DMS114 treated with DMSO at 0.1 percent for 48 hours (cell line): Measurements from ENCODE around the gene SLC16A3.

Source experiments
- DNase-seq: peaks from one replicate; lab custom pipeline; 2025; ENCODE audit not compliant: unreplicated experiment; lab: John Stamatoyannopoulos, UW

The SLC16A3 gene

DNA sequence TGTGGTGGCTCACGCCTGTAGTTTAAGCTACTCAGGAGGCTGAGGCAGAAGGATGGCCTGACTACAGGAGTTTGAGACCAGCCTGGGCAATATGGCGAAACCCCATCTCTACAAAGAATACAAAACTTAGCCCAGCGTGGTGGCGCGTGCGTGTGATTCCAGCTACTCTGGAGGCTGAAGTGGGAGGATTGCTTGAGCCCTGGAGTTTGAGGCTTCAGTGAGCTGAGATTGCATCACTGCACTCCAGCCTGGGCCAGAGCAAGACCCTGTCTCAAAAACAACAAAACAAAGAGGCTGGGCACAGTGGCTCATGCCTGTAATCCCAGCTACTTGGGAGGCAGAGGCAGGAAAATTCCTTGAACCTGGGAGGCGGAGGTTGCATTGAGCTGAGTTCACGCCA is 51.7 kb downstream of the SLC16A3 start:
- no peak for DNase-seq

- DNase-seq: no peak
These were observed 52.2 kb downstream of the SLC16A3 start for GRCh38 chr17:82281076-82281475.

- no peak for DNase-seq
These were observed 52.8 kb downstream of the SLC16A3 start for GRCh38 chr17:82281502-82282238.

DNA sequence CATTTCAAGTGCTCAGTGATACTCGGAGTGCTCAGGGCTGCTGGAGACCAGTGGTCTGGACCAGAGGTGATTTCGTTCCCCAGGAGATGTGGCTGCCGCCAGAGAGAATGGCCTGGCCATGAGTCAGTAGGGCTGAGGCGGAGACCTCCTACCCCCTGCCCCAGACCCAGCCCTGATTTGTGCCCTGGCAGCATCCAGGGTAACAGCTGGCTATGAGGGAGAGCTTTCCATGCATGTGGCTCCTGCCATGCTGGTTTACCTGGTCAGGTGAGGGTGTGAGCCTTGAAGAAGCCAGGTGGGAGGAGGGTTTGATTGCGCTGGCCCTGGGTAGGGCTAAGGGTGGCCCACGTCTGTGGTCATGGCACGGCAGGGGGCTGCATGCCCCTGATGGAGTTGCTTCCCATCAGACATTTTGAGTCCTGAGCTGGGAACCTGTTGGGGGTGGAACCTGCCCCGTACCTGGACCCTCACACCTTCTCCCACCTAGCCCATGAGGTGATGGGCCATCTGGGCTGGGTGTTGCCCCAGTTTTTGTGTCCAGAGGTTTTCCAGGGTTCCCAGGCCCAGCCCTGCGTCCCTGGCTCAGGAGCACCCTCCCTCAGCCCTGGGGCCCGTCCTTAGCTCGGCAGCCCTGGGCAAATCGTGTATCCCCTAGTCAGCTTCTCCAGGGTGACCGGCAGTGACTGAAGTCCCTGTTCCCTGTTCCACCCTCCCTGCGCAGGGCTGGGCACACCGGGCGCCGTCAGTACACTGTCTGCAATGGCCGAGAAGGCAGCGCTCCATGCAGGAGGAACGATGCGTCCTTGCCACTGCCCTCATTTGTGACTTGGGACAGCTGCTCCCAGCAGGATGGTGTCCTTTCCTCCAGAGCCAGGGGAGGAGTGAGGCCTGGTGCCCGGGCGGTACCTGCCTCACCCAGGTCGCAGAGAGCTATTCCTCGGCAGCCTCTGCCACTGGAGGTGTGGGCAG is 53.7 kb downstream of the SLC16A3 start:
- no peak for DNase-seq

DNA sequence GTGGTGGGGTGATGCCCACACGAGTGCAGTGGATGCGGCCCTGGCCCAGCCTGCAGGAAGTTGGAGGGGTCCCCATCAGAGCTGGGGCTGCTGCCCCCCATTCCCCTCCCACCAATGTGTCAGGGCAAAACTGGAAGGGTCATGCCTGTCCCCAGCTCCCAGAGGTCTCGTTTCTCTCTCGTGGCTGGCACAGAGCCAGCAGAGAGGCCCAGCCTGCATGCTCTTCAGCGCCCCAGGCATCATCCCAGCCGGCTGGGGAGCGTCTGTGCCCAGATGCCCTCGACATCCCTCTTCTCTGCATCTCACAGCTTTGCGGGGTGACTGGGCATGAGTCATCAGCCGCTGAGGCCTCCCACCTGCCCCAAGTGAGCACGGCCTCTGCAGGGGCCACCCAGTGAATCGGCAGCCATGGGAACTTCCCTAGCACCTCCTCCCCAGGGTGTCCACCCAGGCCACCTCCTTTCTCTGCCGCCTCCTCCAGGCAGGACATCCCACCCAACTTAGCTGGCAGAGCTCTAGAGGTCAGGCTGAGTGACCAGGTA is 54.4 kb downstream of the SLC16A3 start:
- no peak for DNase-seq

DNA sequence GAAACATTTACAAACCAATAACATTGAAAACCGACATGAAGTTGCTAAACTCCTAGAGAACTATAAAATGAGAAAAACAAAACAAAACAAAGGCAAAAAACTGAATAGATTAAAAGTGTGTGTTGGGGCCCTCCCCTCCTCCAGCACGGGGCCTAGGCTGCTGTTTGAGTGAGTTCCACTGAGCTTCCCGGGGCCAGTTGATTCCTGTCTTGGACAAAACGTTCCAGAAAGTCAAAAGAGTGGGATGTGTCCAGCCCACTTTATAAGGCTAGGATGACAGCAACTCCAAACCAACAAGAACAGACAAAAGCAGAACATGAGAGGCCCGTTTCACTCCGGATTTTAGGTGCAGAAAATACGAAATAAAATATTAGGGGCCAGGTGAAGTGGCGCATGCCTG is 56.3 kb downstream of the SLC16A3 start:
- no peak for DNase-seq

DNA sequence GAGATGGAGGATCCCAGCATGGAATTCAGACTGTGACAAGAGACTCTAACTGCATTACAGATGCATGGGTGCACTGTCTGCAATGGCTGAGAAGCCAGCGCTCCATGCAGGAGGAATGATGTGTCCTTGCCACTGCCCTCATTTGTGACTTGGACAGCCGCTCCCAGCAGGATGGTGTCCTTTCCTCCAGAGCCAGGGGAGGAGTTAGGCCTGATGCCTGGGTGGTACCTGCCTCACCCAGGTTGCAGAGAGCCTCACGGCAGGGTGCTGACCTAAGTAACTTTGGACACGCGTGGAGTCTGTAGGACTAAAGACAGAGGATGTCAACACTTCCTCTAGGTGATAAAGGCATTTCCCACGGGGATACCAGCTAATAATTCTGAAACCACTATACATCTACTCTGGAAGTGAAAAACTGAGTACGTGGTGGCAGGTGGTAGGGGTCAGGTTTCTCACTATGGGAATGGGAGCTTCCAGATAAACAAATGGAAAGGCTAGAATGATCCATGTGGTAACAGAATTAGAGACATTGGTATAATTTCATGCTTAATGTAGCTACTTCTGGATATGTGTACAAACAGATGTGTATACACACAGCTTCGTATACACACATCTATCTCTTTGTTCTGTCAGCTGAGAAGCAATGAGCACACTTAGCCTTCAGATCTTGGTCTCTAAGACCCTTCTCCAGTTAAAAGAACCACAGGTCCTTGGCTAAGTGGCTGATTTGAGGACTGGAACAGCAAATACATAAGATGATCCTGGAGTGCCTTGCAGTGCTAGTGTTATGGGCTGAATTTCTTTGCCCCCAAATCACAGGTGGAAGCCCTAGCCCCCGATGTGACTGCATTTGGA is 58.4 kb downstream of the SLC16A3 start:
- no peak for DNase-seq

DNA sequence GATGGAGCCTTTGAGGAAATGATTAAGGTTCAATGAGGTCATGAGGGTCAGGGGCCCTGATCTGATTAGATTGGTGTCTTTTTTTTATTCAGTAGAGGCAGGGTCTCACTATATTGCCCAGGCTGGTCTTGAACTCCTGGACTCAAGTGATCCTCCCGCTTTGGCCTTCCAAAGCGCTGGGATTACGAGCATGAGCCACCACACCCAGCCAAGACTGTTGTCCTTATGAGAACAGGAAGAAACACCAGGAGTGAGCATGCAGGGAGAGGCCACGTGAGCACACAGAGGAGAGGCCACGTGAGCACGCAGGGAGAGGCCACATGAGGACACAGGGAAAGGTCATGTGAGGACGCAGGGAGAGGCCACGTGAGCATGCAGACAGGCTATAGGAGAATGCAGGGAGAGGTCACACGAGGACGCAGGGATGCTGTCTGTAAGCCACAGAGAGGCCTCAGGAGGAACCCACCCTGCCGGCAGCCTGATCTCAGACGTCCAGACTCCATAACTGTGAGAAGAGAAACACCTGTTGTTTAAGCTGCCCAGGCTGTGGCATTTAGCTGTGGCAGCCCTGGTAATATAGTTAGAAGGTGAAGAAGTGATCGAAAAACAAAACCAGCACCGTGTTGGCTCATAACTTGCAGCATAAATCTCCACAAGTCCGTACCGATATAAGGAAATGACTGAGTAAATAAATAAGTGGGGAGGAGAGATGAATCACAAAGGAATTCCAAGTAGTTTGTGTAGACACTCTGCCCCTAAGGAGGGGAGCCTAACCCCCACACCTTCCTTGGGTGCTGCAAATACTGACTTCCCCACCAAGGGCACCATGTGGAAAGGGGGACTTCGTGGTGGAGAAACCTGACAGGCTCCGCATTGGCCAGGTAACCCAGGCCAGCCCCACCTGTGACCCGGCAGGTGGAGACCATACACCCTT is 59.3 kb downstream of the SLC16A3 start:
- no peak for DNase-seq
